SK-N-SH (cell line): ENCODE data around the gene SHB. TPM values are rescaled to one million over a fixed set of nuclear protein-coding genes. Genes with fewer than 3 reads are reported as not detected.

Experiments
- CTCF ChIA-PET: fragments of 300-600, 350-600 bp; formaldehyde crosslinking; extraction: SDS; loops from one replicate; lab custom pipeline; 2021; lab: Yijun Ruan, JAX
- POLR2A ChIA-PET: fragments of 350-600 bp; sonication (Branson Sonifier 250); formaldehyde crosslinking; extraction: SDS; loops from one replicate; lab custom pipeline; 2020; ENCODE audit warnings: antibody characterized with exemption, inconsistent platforms; lab: Yijun Ruan, JAX
- DNase-seq: peaks from one replicate; pipeline ENCODE4 v3.0.0; 2012
- H2AFZ ChIP-seq: fragments of 200-600 bp; sonication (generic); 2 replicates; pipeline ENCODE4 v1.8.1; 2016; ENCODE audit warnings: antibody characterized with exemption, mild to moderate bottlenecking, low read depth
- H3F3A ChIP-seq: fragments of 200-600 bp; sonication (generic); replicated peaks from 2 replicates; pipeline ENCODE3; 2016; ENCODE audit warnings: antibody characterized with exemption, mild to moderate bottlenecking; ENCODE audit not compliant: insufficient read depth
- H3K27ac ChIP-seq, 2 experiments: fragments of 200-500 bp in 1 of 2; fragments of 200-600 bp in 1 of 2; sonication (Bioruptor generic) in 1 of 2; sonication (generic), shearing (Covaris generic) in 1 of 2; 2 replicates each; pipeline versions ENCODE4 v1.5.1 to v1.6.1; 2014 to 2016; ENCODE audit warnings: low read depth in 2 of 2, inconsistent platforms in 1 of 2, low read length in 1 of 2, mild to moderate bottlenecking in 1 of 2, mixed read lengths in 1 of 2
- H3K27me3 ChIP-seq: fragments of 200-600 bp; sonication (generic), shearing (Covaris generic); 2 replicates; pipeline ENCODE4 v1.6.1; 2016; ENCODE audit warnings: mixed run types; ENCODE audit not compliant: insufficient read depth
- H3K36me3 ChIP-seq, 2 experiments: fragments of 200-500 bp in 1 of 2; fragments of 200-600 bp in 1 of 2; sonication (Bioruptor generic) in 1 of 2; sonication (generic) in 1 of 2; replicated peaks in 1 of 2; 2 replicates each; pipeline versions ENCODE3 to v1.5.1; 2014 to 2016; ENCODE audit warnings: low read length in 1 of 2, mild to moderate bottlenecking in 1 of 2; ENCODE audit not compliant: insufficient read depth in 2 of 2, control insufficient read depth in 1 of 2
- H3K4me1 ChIP-seq, 2 experiments: fragments of 200-500 bp in 1 of 2; fragments of 200-600 bp in 1 of 2; sonication (Bioruptor generic) in 1 of 2; sonication (generic), shearing (Covaris generic) in 1 of 2; 2 replicates each; pipeline versions ENCODE4 v1.5.1 to v1.6.1; 2014 to 2016; ENCODE audit warnings: low read depth in 1 of 2, low read length in 1 of 2, mixed run types in 1 of 2; ENCODE audit not compliant: insufficient read depth in 2 of 2, control insufficient read depth in 1 of 2
- H3K4me2 ChIP-seq: fragments of 200-600 bp; sonication (generic), shearing (Covaris generic); 2 replicates; pipeline ENCODE4 v1.6.1; 2017; ENCODE audit warnings: mixed run types
- H3K4me3 ChIP-seq, 2 experiments: fragments of 200-500 bp in 1 of 2; fragments of 200-600 bp in 1 of 2; sonication (Bioruptor generic) in 1 of 2; sonication (generic), shearing (Covaris generic) in 1 of 2; 2 replicates each; pipeline versions ENCODE4 v1.5.1 to v1.8.1; 2014 to 2016; ENCODE audit warnings: low read depth in 2 of 2, inconsistent platforms in 1 of 2, low read length in 1 of 2, mild to moderate bottlenecking in 1 of 2, mixed read lengths in 1 of 2, moderate library complexity in 1 of 2
- H3K79me2 ChIP-seq: fragments of 200-600 bp; sonication (generic); 2 replicates; pipeline ENCODE4 v1.8.1; 2017; ENCODE audit warnings: mild to moderate bottlenecking; ENCODE audit not compliant: insufficient read depth
- H3K9ac ChIP-seq: fragments of 200-600 bp; sonication (generic); 2 replicates; pipeline ENCODE4 v1.6.1; 2017; ENCODE audit warnings: mixed run types
- H3K9me2 ChIP-seq: fragments of 200-600 bp; sonication (generic); 2 replicates; pipeline ENCODE4 v1.6.1; 2017; ENCODE audit warnings: mixed run types
- H3K9me3 ChIP-seq: fragments of 200-600 bp; sonication (generic); 2 replicates; pipeline ENCODE4 v1.6.1; 2017; ENCODE audit warnings: mixed run types, mild to moderate bottlenecking, moderate library complexity
- H4K20me1 ChIP-seq: fragments of 200-600 bp; sonication (generic); 2 replicates; pipeline ENCODE4 v1.6.1; 2017; ENCODE audit warnings: mild to moderate bottlenecking, mixed run types; ENCODE audit not compliant: insufficient read depth
- ELF1 ChIP-seq: IDR thresholded peaks from 2 replicates; pipeline ENCODE4 v1.4.0; 2012
- FOSL2 ChIP-seq: IDR thresholded peaks from 2 replicates; pipeline ENCODE4 v1.4.0; 2012; ENCODE audit warnings: low read depth, mild to moderate bottlenecking, moderate library complexity, borderline replicate concordance
- FOXJ3 ChIP-seq: sonication (generic); formaldehyde crosslinking; IDR thresholded peaks from 2 replicates; pipeline ENCODE4 v1.5.1; 2020; ENCODE audit warnings: mild to moderate bottlenecking, missing genetic modification reagents
- GATA2 ChIP-seq: sonication (generic); formaldehyde crosslinking; IDR thresholded peaks from 2 replicates; pipeline ENCODE4 v1.5.0; 2020; ENCODE audit warnings: mild to moderate bottlenecking, missing genetic modification reagents
- NFIC ChIP-seq: IDR thresholded peaks from 2 replicates; pipeline ENCODE4 v1.4.0; 2012; ENCODE audit warnings: borderline replicate concordance
- RAD21 ChIP-seq: IDR thresholded peaks from 2 replicates; pipeline ENCODE4 v1.6.1; 2012; ENCODE audit warnings: mild to moderate bottlenecking, low read length
- RFX5 ChIP-seq: IDR thresholded peaks from 2 replicates; pipeline ENCODE4 v1.6.1; 2012; ENCODE audit warnings: mild to moderate bottlenecking, improper control_type of control experiment, low read length
- RXRA ChIP-seq: IDR thresholded peaks from 2 replicates; pipeline ENCODE4 v1.4.0; 2012; ENCODE audit warnings: low read depth, mild to moderate bottlenecking, borderline replicate concordance
- SIN3A ChIP-seq: IDR thresholded peaks from 2 replicates; pipeline ENCODE4 v1.6.1; 2012; ENCODE audit warnings: low read depth, mild to moderate bottlenecking, low read length, moderate library complexity, borderline replicate concordance
- TAF1 ChIP-seq: IDR thresholded peaks from 2 replicates; pipeline ENCODE4 v1.6.1; 2012; ENCODE audit warnings: low read depth, mild to moderate bottlenecking, low read length, moderate library complexity, borderline replicate concordance
- TCF12 ChIP-seq: IDR thresholded peaks from 2 replicates; pipeline ENCODE4 v1.4.0; 2012
- YY1 ChIP-seq: IDR thresholded peaks from 2 replicates; pipeline ENCODE4 v1.4.0; 2012; ENCODE audit warnings: low read depth, mild to moderate bottlenecking
- WGBS: methylation state at CpG from one replicate; pipeline ENCODE4 v1.1.6; 2017; ENCODE audit warnings: low lambda C conversion rate; 5-methylcytosine and 5-hydroxymethylcytosine counted together
- polyA plus RNA-seq, 3 experiments: library from polyadenylated mRNA; depleted of rRNA; stranded (reverse); fragments of >200 nt; gene quantifications; 2 replicates each; pipeline ENCODE4 v1.2.3, GENCODE V29; 2012
- TF ChIP-seq, protein P1 (sequence below): fragments of 150-350 bp; IDR thresholded peaks from 2 replicates; pipeline ENCODE4 v1.6.1; 2017; ENCODE audit warnings: antibody characterized with exemption, low read length, low read depth, borderline replicate concordance
- TF ChIP-seq, protein P2 (sequence below): IDR thresholded peaks from 2 replicates; pipeline ENCODE4 v1.4.0; 2012; ENCODE audit warnings: low read depth
- TF ChIP-seq, protein P3 (sequence below): fragments of 200-600 bp; sonication (generic); IDR thresholded peaks from 2 replicates; pipeline ENCODE4 v1.6.1; 2017; ENCODE audit warnings: antibody characterized with exemption, mild to moderate bottlenecking, moderate library complexity
- TF ChIP-seq, protein P4 (sequence below): IDR thresholded peaks from 2 replicates; pipeline ENCODE4 v1.4.0; 2012; ENCODE audit warnings: low read depth, borderline replicate concordance
- TF ChIP-seq, protein P5 (sequence below): fragments of 150-350 bp; IDR thresholded peaks from 2 replicates; pipeline ENCODE4 v1.6.1; 2016; ENCODE audit warnings: mild to moderate bottlenecking, low read depth, low read length

Gene SHB
- polyA plus RNA-seq, 1 of the 3 experiments (the other 2 are of a cell fraction): 26.0 TPM

DNA sequence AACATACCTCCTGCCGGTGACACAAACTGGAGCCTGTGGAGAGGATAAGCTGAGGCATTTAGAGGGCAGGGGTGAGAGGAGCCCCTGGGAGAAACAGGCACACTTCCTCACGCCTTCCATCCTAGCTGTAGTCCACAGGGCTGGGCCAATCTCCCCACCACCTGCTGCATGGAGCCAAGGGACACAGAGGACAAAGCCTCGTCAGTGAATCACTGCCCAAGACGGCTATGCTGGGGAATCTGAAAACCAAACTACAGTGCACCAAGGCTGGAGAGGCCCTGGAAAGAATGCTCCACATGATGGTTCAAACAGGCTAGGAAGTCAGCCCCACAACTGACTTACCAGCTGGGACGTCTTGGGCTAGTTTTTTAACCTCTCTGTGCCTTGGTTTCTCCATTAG, 57.0 kb downstream of the SHB start:
- Histone ChIP-seq H3K4me2 (no peak overlapping the region), H3K79me2 (peaks cover 100% of the 10 kb centered on the region)
- CTCF ChIA-PET: interaction anchor here (1.2 to 1.3 kb wide), 2 partner anchors 17 to 77 kb away, joined by 3 to 4 read pairs; no protein-coding TSS in a partner anchor

DNA sequence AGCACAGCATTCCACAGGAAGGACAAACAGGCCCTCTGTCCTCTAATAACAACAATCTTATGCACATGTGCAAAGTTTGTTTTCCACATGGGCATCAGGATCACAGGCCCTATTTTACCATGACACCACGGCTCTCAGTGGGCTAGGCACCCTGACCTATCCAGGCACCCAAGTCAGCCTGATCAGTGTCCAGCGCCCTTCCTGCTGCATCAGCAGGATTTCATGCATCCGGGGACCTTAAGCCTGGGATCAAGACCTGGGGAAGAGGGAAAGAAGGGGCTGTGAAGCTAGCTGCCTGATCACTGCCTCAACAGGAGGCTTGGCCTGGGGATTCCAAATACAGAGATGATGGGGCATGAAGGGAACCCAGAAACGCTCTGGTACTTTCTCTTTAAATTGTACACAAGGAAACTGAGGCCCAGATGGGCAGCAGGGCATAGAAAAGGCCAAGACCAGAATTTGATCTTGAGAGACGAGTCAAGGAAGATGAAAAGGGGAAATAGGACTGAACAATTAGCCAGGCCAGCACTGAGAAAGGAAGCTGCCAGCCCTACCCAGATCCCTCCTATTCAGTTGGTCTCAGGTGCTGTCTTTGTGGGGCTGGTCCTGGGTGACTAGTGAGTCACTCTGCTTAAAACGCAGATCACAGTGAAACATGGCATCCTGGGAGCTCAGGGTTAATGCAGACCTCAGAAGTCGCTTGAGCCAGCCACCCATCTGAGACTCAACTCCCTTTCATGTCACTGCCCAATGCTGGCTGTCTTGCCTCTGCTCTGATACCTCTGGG, 57.9 kb downstream of the SHB start:
- H3K4me1 ChIP-seq: peaks cover 29 to 32% of the 10 kb centered on the region in 2 experiments; a peak in 3 of 4 replicates
- CTCF ChIA-PET: interaction anchor here (1.2 to 1.3 kb wide), 2 partner anchors 16 to 77 kb away, joined by 3 to 4 read pairs; no protein-coding TSS in a partner anchor
- POLR2A ChIA-PET: no interaction called here
- no peaks in the 10 kb centered on the region for H3K9me3 ChIP-seq
- 0 out of 2 replicates have a peak, but pooled peaks cover 4% of the 10 kb centered on the region for H4K20me1 ChIP-seq
- no peak overlapping the region for H3K4me2 ChIP-seq
- DNase-seq: no peak
- H3K4me3 ChIP-seq: no peak overlapping the region
- peak overlapping the region in 1 of 2 experiments; percentile 93; a peak in 2 of 4 replicates for H3K27ac ChIP-seq
- TF ChIP-seq YY1 (no peak), RFX5 (no peak), TAF1 (no peak), NFIC (no peak), FOXJ3 (CRISPR knock-in tag) (no peak), SIN3A (no peak), RAD21 (no peak)
- TF ChIP-seq, protein P1, sequence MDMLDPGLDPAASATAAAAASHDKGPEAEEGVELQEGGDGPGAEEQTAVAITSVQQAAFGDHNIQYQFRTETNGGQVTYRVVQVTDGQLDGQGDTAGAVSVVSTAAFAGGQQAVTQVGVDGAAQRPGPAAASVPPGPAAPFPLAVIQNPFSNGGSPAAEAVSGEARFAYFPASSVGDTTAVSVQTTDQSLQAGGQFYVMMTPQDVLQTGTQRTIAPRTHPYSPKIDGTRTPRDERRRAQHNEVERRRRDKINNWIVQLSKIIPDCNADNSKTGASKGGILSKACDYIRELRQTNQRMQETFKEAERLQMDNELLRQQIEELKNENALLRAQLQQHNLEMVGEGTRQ: no peak
- TF ChIP-seq, protein P2, sequence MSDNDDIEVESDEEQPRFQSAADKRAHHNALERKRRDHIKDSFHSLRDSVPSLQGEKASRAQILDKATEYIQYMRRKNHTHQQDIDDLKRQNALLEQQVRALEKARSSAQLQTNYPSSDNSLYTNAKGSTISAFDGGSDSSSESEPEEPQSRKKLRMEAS: no peak
- TF ChIP-seq, protein P3, sequence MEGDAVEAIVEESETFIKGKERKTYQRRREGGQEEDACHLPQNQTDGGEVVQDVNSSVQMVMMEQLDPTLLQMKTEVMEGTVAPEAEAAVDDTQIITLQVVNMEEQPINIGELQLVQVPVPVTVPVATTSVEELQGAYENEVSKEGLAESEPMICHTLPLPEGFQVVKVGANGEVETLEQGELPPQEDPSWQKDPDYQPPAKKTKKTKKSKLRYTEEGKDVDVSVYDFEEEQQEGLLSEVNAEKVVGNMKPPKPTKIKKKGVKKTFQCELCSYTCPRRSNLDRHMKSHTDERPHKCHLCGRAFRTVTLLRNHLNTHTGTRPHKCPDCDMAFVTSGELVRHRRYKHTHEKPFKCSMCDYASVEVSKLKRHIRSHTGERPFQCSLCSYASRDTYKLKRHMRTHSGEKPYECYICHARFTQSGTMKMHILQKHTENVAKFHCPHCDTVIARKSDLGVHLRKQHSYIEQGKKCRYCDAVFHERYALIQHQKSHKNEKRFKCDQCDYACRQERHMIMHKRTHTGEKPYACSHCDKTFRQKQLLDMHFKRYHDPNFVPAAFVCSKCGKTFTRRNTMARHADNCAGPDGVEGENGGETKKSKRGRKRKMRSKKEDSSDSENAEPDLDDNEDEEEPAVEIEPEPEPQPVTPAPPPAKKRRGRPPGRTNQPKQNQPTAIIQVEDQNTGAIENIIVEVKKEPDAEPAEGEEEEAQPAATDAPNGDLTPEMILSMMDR: no peak
- TF ChIP-seq, protein P4, sequence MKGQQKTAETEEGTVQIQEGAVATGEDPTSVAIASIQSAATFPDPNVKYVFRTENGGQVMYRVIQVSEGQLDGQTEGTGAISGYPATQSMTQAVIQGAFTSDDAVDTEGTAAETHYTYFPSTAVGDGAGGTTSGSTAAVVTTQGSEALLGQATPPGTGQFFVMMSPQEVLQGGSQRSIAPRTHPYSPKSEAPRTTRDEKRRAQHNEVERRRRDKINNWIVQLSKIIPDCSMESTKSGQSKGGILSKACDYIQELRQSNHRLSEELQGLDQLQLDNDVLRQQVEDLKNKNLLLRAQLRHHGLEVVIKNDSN: no peak
- H3K9ac ChIP-seq: no peak overlapping the region
- 93% methylated on average over 6 of the region's 7 CpGs for WGBS
- H2AFZ ChIP-seq: no peak overlapping the region
- peaks cover 100% of the 10 kb centered on the region for H3K79me2 ChIP-seq
- peaks cover 14% of the 10 kb centered on the region for H3F3A ChIP-seq
- H3K9me2 ChIP-seq: no peaks in the 10 kb centered on the region
- H3K27me3 ChIP-seq: no peaks in the 10 kb centered on the region
- peaks cover 20 to 45% of the 10 kb centered on the region in 2 experiments for H3K36me3 ChIP-seq

More for the DNA sequence above, 57.0 kb downstream of the SHB start:
- H3K9me2 ChIP-seq: no peaks in the 10 kb centered on the region
- 0 out of 2 replicates have a peak, but pooled peaks cover 4% of the 10 kb centered on the region for H4K20me1 ChIP-seq
- WGBS: 87% methylated on average over 3 of the region's 5 CpGs
- no peak overlapping the region for H3K27ac ChIP-seq
- no peaks in the 10 kb centered on the region for H3K9me3 ChIP-seq
- no peak overlapping the region for H3K4me3 ChIP-seq
- DNase-seq: no peak
- no peak overlapping the region for H3K9ac ChIP-seq
- peaks cover 22% of the 10 kb centered on the region for H3F3A ChIP-seq
- no peaks in the 10 kb centered on the region for H3K27me3 ChIP-seq
- POLR2A ChIA-PET: no interaction called here
- no peak overlapping the region for H2AFZ ChIP-seq
- TF ChIP-seq ELF1 (no peak), RXRA (no peak), GATA2 (CRISPR knock-in tag) (no peak), FOSL2 (no peak), TCF12 (no peak)
- TF ChIP-seq, protein P5, sequence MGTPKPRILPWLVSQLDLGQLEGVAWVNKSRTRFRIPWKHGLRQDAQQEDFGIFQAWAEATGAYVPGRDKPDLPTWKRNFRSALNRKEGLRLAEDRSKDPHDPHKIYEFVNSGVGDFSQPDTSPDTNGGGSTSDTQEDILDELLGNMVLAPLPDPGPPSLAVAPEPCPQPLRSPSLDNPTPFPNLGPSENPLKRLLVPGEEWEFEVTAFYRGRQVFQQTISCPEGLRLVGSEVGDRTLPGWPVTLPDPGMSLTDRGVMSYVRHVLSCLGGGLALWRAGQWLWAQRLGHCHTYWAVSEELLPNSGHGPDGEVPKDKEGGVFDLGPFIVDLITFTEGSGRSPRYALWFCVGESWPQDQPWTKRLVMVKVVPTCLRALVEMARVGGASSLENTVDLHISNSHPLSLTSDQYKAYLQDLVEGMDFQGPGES: no peak
- peaks cover 21 to 42% of the 10 kb centered on the region in 2 experiments for H3K36me3 ChIP-seq
- peaks cover 33 to 41% of the 10 kb centered on the region in 2 experiments for H3K4me1 ChIP-seq
